HuH-7 (cell line): Measurements from ENCODE around the gene PDGFB.

Experiments
- DNase-seq: peaks from one replicate; pipeline ENCODE4 v3.0.0; 2011; ENCODE audit warnings: low spot score

The PDGFB gene

DNA sequence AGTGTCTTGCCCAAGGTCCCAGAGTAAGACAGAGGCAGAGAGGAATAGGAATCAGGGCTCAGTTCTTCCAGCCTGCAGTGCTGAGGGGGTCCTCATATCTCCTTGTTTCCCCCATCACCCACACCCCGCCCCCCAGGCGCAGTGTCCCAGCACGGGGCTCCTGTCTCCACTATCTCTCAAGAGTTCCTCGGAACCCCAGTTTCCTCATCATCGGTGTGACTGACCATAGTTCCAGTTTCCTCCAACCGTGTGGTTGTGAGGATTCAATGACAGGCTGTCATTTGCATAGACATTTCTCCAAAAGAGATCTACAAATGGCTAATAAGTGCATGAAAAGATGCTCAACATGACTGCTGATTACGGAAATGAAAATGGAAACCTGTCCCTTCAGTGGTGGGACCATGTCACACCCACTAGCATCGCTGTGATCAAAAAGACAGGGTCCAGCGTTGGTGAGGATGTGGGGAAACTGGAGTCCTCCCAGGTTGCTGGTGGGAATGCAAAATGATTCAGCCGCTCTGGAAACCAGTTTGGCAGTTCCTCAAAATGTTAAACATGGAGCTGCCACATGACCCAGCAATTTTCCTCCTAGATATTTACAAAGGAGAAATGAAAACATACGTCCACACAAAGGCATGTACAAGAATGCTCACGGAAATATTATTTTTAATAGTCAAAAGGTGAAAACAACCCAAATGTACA lies 31.8 kb upstream of the PDGFB start:
- DNase-seq: no peak

DNA sequence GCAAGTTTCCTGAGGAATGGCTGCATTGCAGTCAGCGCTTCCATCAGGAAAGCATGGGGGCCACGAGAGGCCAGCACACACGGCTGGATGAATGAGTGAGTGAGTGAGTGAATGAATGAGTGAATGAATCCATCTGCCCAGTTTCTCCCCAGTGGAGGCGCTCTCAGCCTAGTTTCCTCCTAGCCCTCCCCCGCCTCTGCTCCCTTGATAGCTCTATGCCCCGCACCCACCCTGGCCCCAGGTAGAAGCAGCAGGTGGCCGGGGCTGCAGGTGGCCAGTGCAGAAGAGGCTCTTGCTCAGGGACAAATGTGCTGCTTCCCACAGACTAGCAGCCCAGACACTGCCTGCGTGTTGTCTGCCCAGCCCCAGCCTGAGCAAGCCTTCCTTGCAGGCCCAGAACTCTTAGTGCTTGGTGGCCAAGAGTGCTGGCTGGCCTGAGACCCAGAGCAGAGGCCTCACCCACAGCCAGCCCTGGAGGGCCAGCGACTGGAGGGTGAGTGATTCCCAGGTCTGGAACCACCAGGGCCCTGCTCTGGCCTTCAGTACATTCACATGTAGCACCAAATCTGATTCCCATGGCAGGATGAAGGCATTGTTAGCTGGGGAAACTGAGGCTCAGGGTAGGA lies 31.1 kb upstream of the PDGFB start:
- no peak for DNase-seq

DNA sequence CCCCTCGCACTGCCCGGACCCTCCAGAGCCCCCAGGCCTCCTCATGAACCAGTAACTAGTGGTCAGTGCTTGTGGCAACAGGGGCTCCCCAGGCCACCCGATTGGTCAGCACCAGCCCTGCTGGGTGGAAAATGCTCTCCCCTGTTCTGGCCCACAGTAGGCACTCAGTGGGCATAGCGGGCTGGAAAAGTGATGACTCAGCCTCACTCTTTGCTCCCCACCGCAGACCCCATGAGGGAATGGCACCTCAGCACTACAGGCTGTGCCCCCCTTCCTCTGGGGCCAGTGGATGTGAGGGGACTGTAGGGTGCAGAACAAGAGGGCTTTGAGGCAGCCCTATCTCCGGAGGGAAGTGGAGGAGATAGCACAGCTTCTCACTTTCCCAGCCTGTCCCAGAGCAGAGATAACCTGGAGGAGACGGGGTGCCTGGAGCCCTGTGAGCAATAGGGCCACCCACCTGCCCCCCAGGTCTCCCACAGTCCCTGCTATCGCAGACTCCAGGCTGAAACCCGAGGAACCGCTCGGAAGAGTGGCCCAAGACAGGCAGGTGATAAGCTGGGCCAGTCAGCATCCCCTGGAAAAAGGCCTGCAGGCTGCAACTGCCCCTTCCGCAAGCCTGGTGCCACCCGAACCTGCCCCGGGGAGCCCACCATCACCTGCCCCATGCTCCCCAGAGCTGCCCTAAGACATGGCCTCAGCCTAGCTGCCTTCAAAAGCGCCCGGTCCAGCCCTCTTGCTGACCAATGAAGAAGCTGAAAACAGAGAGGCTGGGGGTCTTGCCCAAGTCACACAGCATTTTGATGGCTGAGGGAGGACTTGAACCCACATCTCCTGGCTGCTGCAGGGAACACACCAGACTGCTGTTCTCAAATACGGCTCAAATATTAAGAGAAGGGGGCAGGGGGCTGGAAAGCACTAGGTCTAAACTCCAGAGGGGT lies 29.4 kb upstream of the PDGFB start:
- DNase-seq: no peak

DNA sequence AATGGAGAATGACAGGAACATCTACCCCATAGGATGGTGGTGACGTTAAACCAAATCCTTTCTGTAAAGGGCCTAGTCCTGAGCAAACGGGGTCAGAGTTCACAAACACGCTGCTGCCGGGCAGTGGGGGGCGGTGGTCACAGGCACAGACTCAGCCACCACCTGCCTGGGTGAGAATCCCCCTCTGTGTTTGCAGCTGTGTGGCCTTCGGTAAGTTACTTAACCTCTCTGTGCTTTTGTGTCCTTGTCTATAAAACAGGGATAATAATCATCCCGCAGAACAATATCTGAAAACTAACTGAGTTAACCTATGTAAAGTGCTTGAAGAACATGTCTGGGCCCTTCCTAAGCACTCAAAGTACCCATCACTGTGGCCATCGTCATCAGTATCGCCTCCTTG lies 26.0 kb upstream of the PDGFB start:
- no peak for DNase-seq

DNA sequence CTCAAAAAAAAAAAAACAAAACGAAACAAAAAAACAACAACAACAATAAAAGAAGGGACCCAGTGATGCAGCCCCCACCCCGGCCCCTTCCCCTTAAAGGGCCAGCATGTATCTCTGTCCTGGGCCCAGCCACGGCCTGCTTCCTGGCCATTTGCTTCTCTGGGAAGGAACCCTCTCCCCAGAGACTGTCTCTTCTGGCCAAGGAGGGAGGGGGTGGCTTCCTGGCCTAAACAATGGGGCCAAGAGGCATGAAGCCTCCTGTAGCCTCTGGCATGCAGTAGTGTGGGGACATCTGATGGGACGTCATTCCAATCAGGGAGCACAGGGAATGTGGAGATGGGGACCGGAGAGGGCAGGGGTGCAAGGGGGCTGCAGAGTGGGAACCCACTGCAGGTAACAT lies 25.5 kb upstream of the PDGFB start:
- no peak for DNase-seq

DNA sequence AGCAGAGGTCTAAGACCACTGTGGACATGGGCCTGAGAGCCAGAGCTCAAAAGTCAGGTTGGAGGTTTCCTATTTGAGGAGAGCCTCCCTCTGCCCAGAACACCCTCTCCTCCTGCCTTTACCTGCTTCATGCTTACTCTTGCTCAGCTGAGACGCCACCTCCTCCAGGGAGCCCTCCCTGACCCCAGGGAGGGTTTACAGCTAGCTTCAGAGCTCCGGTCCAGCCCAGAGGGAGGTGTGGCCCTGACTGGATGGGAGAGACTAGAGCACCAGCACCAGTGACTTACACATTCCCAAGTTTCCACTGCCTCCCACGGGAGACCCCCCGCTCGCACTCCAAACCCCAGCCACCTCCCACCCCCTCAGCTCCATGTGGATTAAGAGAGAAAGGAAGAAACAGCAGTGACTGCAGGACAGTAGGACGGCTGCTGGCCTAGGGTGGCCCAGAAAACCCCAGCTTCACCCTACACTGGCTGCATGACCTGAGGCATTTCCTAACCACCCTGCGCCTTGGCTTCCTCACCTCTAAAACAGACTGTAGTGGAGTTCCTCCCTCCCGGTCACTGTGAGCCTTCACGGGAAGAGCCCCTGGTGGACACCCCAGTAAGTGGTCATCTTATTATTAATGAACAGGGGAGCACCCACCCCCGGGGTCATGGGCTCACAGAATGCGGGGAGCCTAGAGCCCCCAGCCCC lies 24.5 kb upstream of the PDGFB start:
- no peak for DNase-seq

DNA sequence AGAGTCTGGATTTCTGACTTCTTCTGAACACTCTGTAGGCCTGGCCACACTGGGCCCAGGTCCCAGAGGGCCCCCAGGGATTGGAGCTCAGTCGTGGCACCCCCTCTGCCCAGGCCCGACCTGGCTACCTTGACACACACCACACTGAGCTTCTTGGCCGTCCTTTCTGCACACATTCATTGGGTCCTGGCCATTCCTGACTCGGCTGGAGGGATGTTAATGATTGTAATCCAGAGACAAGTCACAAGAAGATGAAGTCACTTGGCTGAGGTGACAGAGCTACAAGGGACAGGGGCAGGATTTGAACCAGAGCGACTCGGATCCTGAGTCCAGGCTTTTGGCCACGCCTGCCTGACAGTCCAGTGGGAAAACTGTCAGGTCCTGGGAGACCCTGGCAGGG lies 23.9 kb upstream of the PDGFB start:
- DNase-seq: no peak

DNA sequence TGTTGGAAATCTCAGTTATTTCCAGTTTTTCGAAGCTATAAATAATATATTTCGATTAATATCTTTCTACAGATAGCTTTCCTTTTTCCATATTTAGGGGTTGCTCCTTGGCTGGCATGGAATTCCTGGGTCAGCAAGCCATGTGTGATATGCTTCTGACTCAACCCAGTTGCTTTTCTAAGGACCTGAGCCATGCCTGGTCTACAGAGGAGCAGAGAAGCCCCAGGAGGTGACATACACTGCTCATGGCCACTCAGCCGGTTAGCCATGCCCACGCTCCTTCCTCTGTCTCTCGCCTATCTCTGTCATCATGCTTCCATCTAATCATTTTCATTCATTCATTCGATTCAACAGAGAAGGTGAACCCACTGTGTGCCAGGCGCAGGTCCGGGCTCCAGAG lies 23.2 kb upstream of the PDGFB start:
- DNase-seq: no peak

DNA sequence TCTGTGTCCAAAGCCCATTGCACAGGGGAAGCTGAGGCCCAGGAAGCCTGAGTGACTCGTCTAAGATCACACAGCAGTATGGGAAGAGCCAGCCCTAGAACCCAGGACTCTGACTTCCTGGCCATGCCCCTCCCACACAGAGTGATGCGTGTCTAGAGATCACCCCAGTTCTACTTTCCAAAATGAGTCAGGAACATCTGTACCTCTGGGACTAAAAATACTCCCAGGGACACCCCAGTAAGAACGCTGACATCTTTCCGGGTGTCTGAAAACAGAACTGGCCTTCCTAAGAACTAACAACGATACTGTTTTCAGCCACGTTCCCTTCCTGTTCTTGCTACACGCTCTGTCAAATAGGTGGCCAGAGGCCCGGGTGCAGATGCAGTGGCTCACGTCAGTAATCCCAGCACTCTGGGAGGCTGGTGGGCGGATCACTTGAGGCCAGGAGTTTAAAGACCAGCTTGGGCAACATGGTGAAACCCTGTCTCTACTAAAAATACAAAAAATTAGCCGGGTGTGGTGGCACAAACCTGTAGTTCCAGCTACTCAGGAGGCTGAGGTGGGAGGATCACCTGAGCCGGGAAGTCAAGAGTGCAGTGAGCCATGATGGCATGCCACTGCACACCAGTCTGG lies 21.7 kb upstream of the PDGFB start:
- DNase-seq: no peak

DNA sequence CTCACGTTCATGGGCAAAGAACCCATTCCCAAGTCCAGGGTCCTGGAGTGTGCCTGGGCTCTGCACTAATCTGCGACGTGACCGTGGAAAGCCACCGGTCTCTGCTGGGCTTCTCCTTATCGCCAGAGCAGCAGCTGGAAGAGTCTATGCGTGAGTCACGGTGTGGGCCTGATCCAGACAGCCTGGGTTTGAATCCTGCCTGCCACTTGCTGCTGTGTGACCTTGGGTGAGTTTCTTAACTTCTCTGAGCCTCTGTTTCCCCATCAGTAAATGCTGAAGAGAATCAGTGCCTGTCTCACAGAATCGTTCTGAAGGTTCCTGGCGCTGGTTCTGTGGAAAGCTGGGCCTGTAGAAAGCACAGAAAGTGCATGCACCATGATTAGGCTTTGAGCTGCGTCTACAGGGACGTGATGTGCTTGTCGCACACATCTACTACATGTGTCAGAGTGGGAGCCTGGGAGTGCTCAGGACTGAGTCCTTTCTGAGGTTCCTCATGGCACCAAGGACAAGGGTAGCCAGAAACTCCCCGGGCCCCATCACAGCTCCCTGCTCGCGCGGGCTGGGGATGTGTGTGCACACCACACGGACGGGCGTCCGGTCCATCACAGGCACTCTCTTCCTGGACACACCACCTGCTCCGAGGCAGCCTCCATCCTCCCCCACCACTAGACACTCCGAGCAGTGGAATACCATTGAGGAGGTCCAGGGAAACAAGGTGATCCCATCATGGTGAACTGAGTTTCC lies 20.5 kb upstream of the PDGFB start:
- DNase-seq: no peak

DNA sequence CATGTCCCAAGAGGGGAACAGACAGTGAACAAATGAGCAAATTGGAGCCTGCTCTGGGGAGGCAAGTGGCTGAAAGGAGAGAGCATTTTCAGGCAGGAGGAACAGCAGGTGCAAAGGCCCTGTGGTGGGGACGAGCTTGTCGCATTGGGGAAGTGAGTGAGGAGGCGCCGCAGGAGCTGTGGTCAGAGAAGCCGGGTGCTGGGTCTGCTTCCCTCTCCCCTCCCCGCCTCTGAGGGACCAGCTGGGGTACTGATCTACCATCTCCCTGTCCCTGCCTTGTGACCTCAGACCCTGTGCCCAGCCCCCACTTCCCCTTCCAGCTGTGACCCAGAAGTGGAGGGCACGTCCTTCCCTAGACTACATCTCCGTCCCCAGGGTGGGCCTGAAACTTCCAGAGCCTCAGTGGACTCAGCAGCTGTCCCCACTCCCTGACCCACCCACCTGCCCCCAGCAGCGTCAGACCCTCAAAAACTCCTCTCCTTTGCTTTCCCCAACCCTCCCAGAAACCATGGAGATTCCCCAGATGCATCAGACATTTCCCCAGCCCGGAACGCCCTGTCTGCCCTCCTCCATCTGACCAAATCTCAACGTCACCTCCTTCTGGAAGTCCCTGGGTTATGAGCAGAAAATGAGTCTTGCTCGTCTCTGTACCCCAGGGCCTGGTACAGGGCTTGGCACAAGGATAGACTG lies 19.7 kb upstream of the PDGFB start:
- no peak for DNase-seq

DNA sequence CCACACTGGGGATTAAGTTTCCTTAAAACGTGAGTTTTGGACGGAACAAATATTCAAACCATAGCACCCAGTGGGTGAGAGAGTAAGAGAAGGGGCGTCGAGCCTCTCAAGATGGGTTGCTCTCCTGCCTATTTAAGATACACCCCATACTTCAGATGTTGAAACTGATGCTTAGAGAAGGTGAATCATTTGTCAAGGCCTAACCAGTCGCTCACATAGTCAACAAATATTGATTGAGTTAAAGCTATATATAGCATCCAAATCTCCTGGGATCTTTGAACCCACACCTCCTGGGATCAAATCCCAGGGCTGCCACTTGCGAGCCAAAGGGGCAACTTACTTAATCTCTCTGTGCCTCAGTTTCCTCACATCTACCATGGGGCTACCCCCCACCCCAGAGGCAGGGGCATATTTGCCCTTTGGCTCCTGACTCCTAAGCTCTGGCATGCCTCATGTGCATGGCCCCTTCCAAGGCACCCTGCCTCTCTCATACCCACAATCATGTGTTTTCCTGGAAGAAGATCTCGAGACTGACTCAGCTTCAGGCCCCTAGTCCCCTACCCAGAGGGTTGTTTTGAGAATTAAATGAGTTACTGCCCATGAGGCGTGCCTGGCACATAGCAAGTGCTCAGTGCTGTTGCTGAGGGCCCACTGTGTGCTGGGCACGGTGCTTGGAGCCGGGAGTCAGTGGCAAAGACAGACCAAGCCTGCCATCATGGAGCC lies 19.0 kb upstream of the PDGFB start:
- DNase-seq: no peak

DNA sequence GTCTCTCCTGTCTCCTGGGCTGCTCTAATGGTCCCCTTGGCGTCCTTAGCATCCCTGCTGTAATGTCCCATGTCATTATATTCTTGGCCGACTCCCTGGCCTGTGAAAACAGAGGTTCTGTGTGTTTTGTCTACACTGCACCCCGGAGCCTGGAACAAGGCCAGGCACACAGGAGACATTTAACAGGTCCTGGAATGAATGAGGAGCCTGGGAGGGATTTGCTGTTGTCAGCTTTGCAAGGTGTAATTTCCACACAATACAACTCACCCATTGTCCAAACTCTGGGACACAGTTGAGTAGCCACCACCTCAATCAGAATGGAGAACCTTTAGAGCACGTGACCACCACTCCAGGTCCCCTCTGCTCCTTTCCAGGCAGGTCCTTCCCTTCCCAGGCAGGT lies 14.9 kb upstream of the PDGFB start:
- DNase-seq: no peak

DNA sequence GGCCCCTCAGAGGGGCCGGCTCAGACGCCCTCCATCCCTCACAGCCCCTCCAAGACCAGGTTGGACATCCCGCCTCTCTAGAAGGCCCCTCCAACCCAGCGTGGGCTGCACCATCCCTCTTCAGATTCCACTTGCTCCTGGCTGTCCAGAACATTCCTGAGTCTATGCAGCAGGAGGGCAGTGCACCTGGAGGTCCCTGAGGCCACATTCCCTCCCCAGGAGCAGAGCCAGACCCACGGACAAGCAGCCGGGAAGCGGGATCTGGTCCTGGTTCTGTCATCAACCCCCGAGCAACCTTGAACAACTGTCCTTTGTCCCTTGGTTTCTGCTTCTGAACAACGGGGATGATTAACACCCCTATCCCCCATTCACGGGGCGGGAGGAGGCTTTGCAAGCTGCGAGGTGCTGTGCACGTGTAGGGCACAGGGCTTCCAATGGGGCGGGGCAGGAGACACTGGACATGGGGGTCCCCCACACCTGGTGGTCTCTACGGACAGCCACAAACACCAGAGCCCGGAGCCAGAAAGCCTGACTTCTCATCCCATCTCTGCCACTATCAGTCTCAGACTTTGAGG lies 13.2 kb upstream of the PDGFB start:
- no peak for DNase-seq

DNA sequence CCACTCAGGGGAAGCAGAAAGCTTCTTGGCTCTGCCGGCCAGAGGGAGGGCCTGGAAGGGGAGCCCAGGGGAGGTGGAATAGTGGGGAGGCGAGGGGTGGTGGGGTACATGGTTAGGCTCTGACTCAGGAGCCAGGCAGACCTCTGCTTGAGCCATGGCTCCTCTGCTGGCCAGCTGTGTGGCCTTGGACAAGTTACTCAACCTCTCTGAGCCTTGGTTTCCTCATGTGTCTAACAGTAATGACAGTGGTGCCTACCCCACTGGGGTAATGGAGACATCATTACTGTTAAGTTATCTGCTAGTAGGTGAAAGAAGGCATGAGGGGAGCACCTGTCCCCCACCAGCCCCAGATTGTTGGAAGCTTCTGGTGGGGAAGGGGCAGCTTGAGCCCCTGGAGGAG lies 12.2 kb upstream of the PDGFB start:
- DNase-seq: no peak

DNA sequence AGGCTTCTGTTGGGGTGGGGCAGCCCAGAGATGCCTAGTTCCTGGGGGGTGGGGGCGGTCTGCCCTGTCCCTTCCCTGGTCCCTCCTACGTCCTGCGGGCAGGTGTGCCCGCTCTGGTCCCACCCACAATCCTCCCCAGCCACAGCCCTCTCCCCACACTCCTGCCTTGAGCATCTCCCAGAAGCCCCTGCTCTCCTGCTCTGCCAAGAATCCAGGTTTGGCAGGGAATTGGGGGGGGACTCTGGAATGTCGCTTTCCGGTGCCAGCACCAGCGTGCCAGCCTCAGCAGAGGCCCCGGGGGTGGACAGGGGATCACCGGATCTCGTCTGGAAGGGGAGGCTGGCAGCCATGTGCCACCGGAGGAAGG lies 11.4 kb upstream of the PDGFB start:
- DNase-seq: no peak

DNA sequence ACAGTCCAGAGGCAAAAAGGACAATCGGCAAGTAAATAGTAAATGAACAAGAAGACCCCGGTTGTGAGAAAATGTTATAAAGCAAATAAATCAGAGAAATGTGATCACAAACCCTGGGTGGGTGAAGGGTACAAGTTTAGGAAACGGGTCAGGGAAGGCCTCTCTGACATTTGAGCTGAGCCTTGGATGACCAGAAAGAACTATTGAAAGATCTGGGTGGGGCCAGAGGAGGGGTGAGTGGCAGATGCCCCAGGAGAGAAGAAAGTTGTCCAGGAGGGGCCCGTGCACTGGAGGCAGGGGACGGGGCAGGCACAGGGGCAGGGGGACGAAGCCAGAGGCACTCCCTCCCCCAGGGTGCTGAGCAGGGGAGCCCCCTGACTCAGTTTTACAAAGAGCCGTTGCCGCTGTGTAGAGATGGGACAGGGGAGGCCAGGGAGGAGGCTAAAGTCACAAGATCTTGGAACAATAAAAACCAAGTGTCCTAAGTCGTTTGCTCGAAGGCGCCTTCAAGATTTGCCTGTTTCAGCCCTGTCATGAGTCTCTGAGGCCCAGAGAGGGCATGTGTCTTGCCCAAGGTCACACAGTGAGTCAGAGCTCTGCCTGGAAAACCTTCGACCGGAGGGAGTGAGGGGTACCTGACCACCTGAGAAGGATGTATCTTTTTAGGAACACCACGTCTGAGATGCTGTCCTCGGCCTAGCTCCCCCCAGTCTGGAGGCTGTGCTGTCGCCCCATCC lies 10.8 kb upstream of the PDGFB start:
- DNase-seq: no peak

DNA sequence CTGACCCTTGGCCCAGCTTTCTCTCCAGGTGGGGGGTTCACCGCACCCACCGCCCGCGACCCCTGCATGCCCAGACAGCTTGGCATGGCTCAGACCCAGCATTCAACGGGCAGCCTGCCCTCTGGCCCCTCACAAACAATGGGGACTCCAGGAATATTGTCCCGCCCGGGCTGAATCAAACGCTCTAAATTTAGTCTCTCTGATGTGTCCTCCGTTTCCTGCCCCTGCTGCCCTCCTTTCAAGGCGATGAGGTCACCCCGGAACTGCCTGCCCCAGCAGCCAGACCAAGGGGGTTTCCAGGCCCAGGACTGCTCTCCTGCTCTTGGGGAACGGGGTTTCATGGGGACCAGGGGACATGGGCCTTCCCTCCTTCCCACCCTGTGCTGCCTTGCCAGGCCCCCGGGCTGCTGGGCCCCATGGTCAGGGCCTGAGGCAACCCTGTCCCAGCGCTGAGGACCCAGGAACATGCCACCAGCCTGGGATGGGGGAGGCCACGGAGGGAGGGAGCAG lies 10.1 kb upstream of the PDGFB start:
- no peak for DNase-seq

DNA sequence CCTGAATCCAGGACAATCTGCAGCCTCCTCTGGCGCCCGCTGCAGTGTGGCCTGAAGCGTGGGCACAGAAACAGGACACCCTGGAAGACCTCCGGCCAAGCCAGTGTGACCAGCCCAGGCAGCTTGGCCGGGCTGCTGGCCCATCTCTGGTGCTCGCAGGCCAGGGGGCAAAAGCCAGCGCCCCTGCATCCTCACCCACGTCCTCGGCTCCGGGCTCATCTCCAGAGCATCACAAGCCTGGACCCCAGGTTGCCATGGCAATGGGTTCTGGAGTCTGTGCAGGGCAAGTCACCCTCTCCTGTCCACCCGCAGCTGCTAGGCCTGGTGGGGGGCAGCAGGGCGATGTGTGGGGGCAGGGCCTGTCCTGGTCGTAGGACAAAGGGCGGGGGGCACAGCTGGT lies 9.3 kb upstream of the PDGFB start:
- DNase-seq: no peak
